Lower lobe of right lung (tissue), 2 donors: ENCODE data around the gene NOP16. TPM values are rescaled to one million over a fixed set of nuclear protein-coding genes. Genes with fewer than 3 reads are reported as not detected.

ENCODE experiments used
- ATAC-seq, 2 donors: fragments of 200-7000 bp; cut with Tn5 transposase; one replicate each; pipeline ENCODE4 v1.9.1; 2020 to 2022; ENCODE audit warnings: mild to moderate bottlenecking in 2 of 2, moderate library complexity in 2 of 2
- DNase-seq: peaks from one replicate; pipeline ENCODE4 v3.0.0-alpha.2; 2020
- H3K27ac ChIP-seq: fragments of 200-600 bp; one replicate; pipeline ENCODE4 v1.8.0; 2022
- H3K27me3 ChIP-seq: fragments of 200-600 bp; one replicate; pipeline ENCODE4 v1.8.0; 2022; ENCODE audit warnings: low read depth
- H3K36me3 ChIP-seq: fragments of 200-600 bp; one replicate; pipeline ENCODE4 v1.8.0; 2022; ENCODE audit warnings: mild to moderate bottlenecking
- H3K4me1 ChIP-seq: fragments of 200-600 bp; one replicate; pipeline ENCODE4 v1.8.0; 2022
- H3K4me3 ChIP-seq: fragments of 200-600 bp; one replicate; pipeline ENCODE4 v1.8.0; 2022; ENCODE audit warnings: mild to moderate bottlenecking
- H3K9me3 ChIP-seq: fragments of 200-600 bp; one replicate; pipeline ENCODE4 v1.8.0; 2022
- intact Hi-C: fragments of 100-400 bp; cut with DNase I; formaldehyde crosslinking; loops from one replicate; pipeline ENCODE4 v1.11.0; 2022
- total RNA-seq: library from RNA; stranded (reverse); fragmentation: NEBNext Ultra II Directional; extraction: Animal tissue kit (Norgen Biotek cat#: 25700); gene quantifications from one replicate; pipeline ENCODE4 v1.2.1, GENCODE V29; 2021
- TF ChIP-seq, protein P1 (sequence below): fragments of 200-600 bp; IDR thresholded peaks from one replicate; pipeline ENCODE4 v1.8.0; 2022; ENCODE audit warnings: antibody characterized with exemption, mild to moderate bottlenecking
- donor health status: DM: no; HTN: yes; CAD: no; lungs with severe emphysema.

NOP16 gene
- total RNA-seq, 1 donor from 2014 or later = 11.8 TPM

GRCh38 chr5:176383961-176384360, 4.4 kb downstream of the NOP16 start:
- Histone ChIP-seq H3K4me3 (no peak overlapping the region), H3K27ac (no peak overlapping the region), H3K9me3 (no peaks in the 10 kb centered on the region), H3K36me3 (peaks cover 44% of the 10 kb centered on the region), H3K4me1 (peaks cover 11% of the 10 kb centered on the region), H3K27me3 (no peaks in the 10 kb centered on the region)
- no peak for DNase-seq
- no peak for ATAC-seq
- intact Hi-C loops = no loop called here
- TF ChIP-seq, protein P1, sequence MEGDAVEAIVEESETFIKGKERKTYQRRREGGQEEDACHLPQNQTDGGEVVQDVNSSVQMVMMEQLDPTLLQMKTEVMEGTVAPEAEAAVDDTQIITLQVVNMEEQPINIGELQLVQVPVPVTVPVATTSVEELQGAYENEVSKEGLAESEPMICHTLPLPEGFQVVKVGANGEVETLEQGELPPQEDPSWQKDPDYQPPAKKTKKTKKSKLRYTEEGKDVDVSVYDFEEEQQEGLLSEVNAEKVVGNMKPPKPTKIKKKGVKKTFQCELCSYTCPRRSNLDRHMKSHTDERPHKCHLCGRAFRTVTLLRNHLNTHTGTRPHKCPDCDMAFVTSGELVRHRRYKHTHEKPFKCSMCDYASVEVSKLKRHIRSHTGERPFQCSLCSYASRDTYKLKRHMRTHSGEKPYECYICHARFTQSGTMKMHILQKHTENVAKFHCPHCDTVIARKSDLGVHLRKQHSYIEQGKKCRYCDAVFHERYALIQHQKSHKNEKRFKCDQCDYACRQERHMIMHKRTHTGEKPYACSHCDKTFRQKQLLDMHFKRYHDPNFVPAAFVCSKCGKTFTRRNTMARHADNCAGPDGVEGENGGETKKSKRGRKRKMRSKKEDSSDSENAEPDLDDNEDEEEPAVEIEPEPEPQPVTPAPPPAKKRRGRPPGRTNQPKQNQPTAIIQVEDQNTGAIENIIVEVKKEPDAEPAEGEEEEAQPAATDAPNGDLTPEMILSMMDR = no peak

GRCh38 chr5:176383248-176383905, 5.0 kb downstream of the NOP16 start:
- Histone ChIP-seq H3K27me3 (no peaks in the 10 kb centered on the region), H3K4me1 (peaks cover 11% of the 10 kb centered on the region), H3K9me3 (no peaks in the 10 kb centered on the region), H3K36me3 (peaks cover 44% of the 10 kb centered on the region), H3K27ac (no peak overlapping the region), H3K4me3 (no peak overlapping the region)
- DNase-seq (no peak), ATAC-seq (no peak)
- intact Hi-C loops = no loop called here
- TF ChIP-seq, protein P1 = no peak

DNA sequence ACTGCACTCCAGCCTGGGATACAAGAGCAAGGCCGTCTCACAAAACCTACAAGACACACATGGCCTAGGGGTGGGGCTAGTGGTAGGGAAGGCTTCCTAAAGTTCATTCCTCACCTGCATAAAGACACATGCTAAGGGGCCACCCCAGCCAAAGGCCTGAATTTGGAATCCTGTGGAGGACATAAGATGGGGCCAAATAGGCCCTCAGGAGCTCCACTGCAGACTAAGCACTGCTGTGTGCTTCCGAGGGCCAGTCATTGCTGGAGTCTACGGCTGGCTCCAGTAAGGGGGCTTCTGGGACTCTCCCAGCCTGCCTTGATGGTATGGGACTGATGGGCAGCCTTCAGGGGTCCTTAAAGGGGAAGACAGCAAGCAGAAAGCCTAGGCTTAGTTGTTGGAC, 5.7 kb downstream of the NOP16 start:
- no peaks in the 10 kb centered on the region for H3K27me3 ChIP-seq
- DNase-seq (no peak), ATAC-seq (no peak)
- H3K9me3 ChIP-seq = no peaks in the 10 kb centered on the region
- H3K27ac ChIP-seq = no peak overlapping the region
- peaks cover 44% of the 10 kb centered on the region for H3K36me3 ChIP-seq
- intact Hi-C loops = no loop called here
- H3K4me1 ChIP-seq = peaks cover 8% of the 10 kb centered on the region
- TF ChIP-seq, protein P1 = no peak
- H3K4me3 ChIP-seq = no peak overlapping the region

DNA sequence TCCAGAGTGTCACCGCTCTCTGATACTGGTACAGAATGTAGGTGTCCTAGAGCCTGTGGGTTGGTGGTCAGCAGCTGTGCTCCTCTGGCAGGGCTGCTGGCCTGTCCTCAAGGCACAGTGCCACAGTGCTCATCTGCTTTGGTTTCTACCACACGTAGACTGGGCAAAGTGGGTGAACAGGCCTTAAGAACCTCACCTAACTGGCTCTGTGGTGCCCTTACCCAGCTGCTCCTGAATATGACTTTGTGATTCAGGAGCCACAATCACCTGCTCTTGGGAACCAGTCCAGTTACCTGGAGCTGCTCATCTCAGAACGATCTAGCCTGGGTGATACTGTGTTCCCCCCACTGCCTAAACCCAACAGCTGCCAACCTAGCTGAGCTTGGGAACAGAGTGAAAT, 6.4 kb downstream of the NOP16 start:
- DNase-seq = no peak
- Histone ChIP-seq H3K27ac (no peak overlapping the region), H3K4me1 (peaks cover under 1% of the 10 kb centered on the region), H3K27me3 (no peaks in the 10 kb centered on the region), H3K36me3 (peaks cover 44% of the 10 kb centered on the region), H3K4me3 (no peak overlapping the region), H3K9me3 (no peaks in the 10 kb centered on the region)
- ATAC-seq = no peak
- intact Hi-C loops = no loop called here
- TF ChIP-seq, protein P1 = no peak

DNA sequence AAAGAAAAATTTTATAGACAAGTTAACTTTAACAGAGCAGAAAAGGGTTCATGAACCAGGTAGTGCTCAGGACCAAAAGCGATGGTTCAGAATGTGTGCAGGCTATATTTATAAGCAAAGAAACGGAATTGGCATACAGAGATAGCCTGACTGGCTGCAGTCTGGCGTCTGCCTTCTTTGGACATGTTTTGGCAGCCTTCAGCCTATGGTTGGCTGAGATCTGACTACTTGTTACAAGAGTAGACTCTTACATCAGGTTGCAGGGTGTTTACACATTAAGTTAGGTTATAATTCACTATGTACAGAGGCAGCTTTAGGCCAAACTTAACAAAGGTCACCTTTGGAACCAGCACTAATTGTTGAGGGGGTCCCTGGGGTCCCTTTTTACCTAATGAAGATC, 7.0 kb downstream of the NOP16 start:
- ATAC-seq (no peak), DNase-seq (no peak)
- H3K27me3 ChIP-seq = no peaks in the 10 kb centered on the region
- H3K4me1 ChIP-seq = no peaks in the 10 kb centered on the region
- intact Hi-C loops = no loop called here
- no peak overlapping the region for H3K27ac ChIP-seq
- H3K36me3 ChIP-seq = peaks cover 44% of the 10 kb centered on the region
- H3K4me3 ChIP-seq = no peak overlapping the region
- TF ChIP-seq, protein P1 = no peak
- no peaks in the 10 kb centered on the region for H3K9me3 ChIP-seq
